A673 (cell line): Measurements from ENCODE around the gene ZNF761. TPM values are rescaled to one million over a fixed set of nuclear protein-coding genes. Genes with fewer than 3 reads are reported as not detected.

Source experiments
- BruUV-seq: library from RNA; stranded (reverse); fragments of 400-500 nt; replicated peaks from 2 replicates; lab custom pipeline; 2021; lab: Mats Ljungman, UMichigan
- CTCF ChIA-PET: fragments of 300-600 bp; sonication (Branson Sonifier 250); formaldehyde crosslinking; loops from one replicate; lab custom pipeline; 2022; ENCODE audit warnings: antibody characterized with exemption; lab: Charles Lee
- POLR2A ChIA-PET: fragments of 300-600 bp; sonication (Branson Sonifier 250); formaldehyde crosslinking; loops from one replicate; lab custom pipeline; 2022; ENCODE audit warnings: antibody characterized with exemption; ENCODE audit not compliant: low non-redundant PET; lab: Charles Lee
- DNase-seq: peaks from one replicate; pipeline ENCODE4 v3.0.0-alpha.2; 2015; ENCODE audit warnings: low spot score
- H3K27ac ChIP-seq: fragments of 200-600 bp; sonication (generic); 2 replicates; pipeline ENCODE4 v1.5.1; 2016; ENCODE audit warnings: mixed run types, low read depth, mild to moderate bottlenecking, mixed read lengths, antibody characterized with exemption, low read length; ENCODE audit not compliant: poor library complexity, severe bottlenecking
- H3K27me3 ChIP-seq: fragments of 200-600 bp; sonication (generic); replicated peaks from 2 replicates; pipeline ENCODE4 v1.6.1; 2017; ENCODE audit warnings: mixed run types, low read depth, mild to moderate bottlenecking, mixed read lengths, antibody characterized with exemption, low read length; ENCODE audit not compliant: insufficient read depth, poor library complexity
- H3K36me3 ChIP-seq: fragments of 200-600 bp; sonication (generic); 2 replicates; pipeline ENCODE4 v1.6.1; 2016; ENCODE audit warnings: mixed run types, mild to moderate bottlenecking, mixed read lengths, antibody characterized with exemption, low read length; ENCODE audit not compliant: insufficient read depth, poor library complexity, severe bottlenecking
- H3K4me1 ChIP-seq: fragments of 200-600 bp; sonication (generic); 2 replicates; pipeline ENCODE4 v1.6.1; 2017; ENCODE audit warnings: mixed run types, mild to moderate bottlenecking, mixed read lengths, antibody characterized with exemption, low read length; ENCODE audit not compliant: insufficient read depth, poor library complexity, severe bottlenecking
- H3K4me3 ChIP-seq: fragments of 200-600 bp; sonication (generic); 2 replicates; pipeline ENCODE4 v1.5.1; 2016; ENCODE audit warnings: low read depth, mixed run types, mild to moderate bottlenecking, mixed read lengths, low read length; ENCODE audit not compliant: poor library complexity, severe bottlenecking
- H3K9me3 ChIP-seq: fragments of 200-600 bp; sonication (generic); 2 replicates; pipeline ENCODE4 v1.6.1; 2016; ENCODE audit warnings: mixed run types, low read depth, mild to moderate bottlenecking, mixed read lengths, antibody characterized with exemption, low read length; ENCODE audit not compliant: poor library complexity, severe bottlenecking
- CTCF ChIP-seq: fragments of 300-800, 200-600 bp; sonication (generic); conservative IDR thresholded peaks from 2 replicates; pipeline ENCODE4 v1.5.1; 2017; ENCODE audit warnings: low read depth, mild to moderate bottlenecking, antibody characterized with exemption, low read length, moderate library complexity, mixed read lengths
- EZH2 ChIP-seq: fragments of 200-600 bp; sonication (generic); IDR thresholded peaks from 2 replicates; pipeline ENCODE4 v1.6.1; 2017; ENCODE audit warnings: borderline replicate concordance, low read depth, mild to moderate bottlenecking, mixed read lengths, antibody characterized with exemption, low read length; ENCODE audit not compliant: poor library complexity, severe bottlenecking
- intact Hi-C: fragments of 100-400 bp; cut with micrococcal nuclease; formaldehyde crosslinking; loops from one replicate; pipeline ENCODE4 v1.10.0; 2022; ENCODE audit not compliant: unreplicated experiment
- total RNA-seq: library from RNA; stranded (reverse); gene quantifications from 2 replicates; pipeline ENCODE4 v1.2.3, GENCODE V29; 2021

ZNF761 gene
- total RNA-seq, 1 experiment from 2014 or later: 13.1 TPM

- DNase-seq: no peak
- BruUV-seq: no TSS peak
- intact Hi-C loops: no loop called here
- POLR2A ChIA-PET: no interaction called here
- H3K4me1 ChIP-seq: no peaks in the 10 kb centered on the region
- H3K27ac ChIP-seq: no peak overlapping the region
- no peaks in the 10 kb centered on the region for H3K27me3 ChIP-seq
- CTCF ChIA-PET: no interaction called here
- TF ChIP-seq EZH2 (no peak), CTCF (no peak)
- no peak overlapping the region for H3K4me3 ChIP-seq
- H3K9me3 ChIP-seq: peaks cover 12% of the 10 kb centered on the region
- H3K36me3 ChIP-seq: no peaks in the 10 kb centered on the region
Observed at GRCh38 chr19:53389571-53389970, 42.2 kb upstream of the ZNF761 start.

DNA sequence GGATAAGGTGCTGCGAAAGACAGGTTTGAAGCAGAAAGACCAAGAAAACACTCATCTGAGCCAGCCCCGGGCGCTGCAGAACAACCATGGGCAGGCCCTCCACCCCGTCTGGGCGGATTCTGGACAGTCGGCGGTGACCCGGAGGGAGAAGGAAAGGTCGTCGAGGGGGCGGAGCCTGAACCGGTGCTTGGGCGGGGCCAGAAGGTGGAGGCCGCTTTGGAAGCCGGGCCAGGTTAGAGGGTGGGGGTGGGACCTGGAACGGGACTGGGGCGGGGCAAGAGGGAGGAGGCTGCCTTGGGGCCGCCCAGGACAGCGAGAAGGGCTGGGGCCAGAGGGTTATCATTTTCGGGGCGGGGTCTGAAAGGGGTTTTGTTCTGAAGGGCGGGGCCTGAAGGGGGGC lies 41.8 kb upstream of the ZNF761 start:
- no peaks in the 10 kb centered on the region for H3K36me3 ChIP-seq
- intact Hi-C loops: no loop called here
- no peaks in the 10 kb centered on the region for H3K4me1 ChIP-seq
- no peak for DNase-seq
- H3K27me3 ChIP-seq: no peaks in the 10 kb centered on the region
- TF ChIP-seq CTCF (no peak), EZH2 (no peak)
- CTCF ChIA-PET: no interaction called here
- no peak overlapping the region for H3K27ac ChIP-seq
- peaks cover 9% of the 10 kb centered on the region for H3K9me3 ChIP-seq
- BruUV-seq: no TSS peak
- no peak overlapping the region for H3K4me3 ChIP-seq
- POLR2A ChIA-PET: no interaction called here

GRCh38 chr19:53394522-53394973 lies 37.2 kb upstream of the ZNF761 start:
- H3K9me3 ChIP-seq: no peaks in the 10 kb centered on the region
- H3K36me3 ChIP-seq: peaks cover 2% of the 10 kb centered on the region
- H3K4me3 ChIP-seq: peak overlapping the region; percentile 91
- no peaks in the 10 kb centered on the region for H3K4me1 ChIP-seq
- no peak for TF ChIP-seq EZH2
- no peak for TF ChIP-seq CTCF
- intact Hi-C loops: no loop called here
- no peak overlapping the region for H3K27ac ChIP-seq
- BruUV-seq: no TSS peak
- H3K27me3 ChIP-seq: no peaks in the 10 kb centered on the region
- CTCF ChIA-PET: no interaction called here
- DNase-seq: no peak
- POLR2A ChIA-PET: no interaction called here
